Measurements from ENCODE around the gene VWCE.

- no peak for TF ChIP-seq POLR2A (IDR thresholded peaks at IDR 0.05)
- TF ChIP-seq CTCF (IDR thresholded peaks at IDR 0.05), result no peak
These were observed 14.6 kb upstream of the VWCE start for GRCh38 chr11:61309739-61310138.
